Cerebellar nuclear complex (tissue), 1 donor: ENCODE results near the gene SGMS1.

Experiments
- DNase-seq, 2 experiments: peaks; one replicate each; lab custom pipeline; 2025; lab: John Stamatoyannopoulos, UW

SGMS1 gene

DNA sequence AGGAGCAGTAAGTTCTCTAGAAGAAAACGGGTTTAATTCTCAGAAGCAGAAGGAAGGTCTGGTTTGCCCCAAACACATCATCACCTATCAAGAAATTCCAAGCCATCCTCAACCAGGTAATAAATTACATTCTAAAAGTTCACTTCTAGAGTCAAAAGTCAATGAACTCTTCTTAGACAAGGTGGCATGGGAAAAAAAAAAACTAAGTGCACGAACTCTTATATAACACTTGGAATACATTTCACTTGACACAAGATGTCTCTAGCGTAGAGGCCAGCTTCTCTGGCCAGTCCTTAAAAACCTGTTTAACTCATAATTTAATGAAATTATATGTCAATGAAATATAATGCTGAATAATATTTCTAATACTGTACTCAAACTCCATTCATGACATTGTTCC, 200.3 kb downstream of the SGMS1 start:
- DNase-seq, result no peak

DNA sequence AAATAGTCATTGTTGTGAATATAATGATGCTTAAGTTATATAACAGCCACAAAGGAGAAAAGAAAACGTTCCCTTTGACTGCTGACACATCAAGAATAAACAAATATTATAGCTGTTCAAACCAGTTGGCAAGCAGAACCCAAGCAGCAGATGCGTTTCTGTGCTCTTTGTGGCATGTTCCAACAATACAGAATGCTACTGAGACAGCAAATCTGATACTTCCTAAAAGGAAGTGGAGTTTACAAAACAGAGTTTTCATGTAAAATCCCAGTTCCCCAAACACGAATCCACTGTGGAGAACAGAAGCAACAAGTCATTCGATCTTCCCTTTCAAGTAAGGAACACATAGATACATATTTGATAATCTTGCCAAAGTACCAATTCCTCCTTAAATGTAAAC, 201.5 kb downstream of the SGMS1 start:
- DNase-seq, result no peak

DNA sequence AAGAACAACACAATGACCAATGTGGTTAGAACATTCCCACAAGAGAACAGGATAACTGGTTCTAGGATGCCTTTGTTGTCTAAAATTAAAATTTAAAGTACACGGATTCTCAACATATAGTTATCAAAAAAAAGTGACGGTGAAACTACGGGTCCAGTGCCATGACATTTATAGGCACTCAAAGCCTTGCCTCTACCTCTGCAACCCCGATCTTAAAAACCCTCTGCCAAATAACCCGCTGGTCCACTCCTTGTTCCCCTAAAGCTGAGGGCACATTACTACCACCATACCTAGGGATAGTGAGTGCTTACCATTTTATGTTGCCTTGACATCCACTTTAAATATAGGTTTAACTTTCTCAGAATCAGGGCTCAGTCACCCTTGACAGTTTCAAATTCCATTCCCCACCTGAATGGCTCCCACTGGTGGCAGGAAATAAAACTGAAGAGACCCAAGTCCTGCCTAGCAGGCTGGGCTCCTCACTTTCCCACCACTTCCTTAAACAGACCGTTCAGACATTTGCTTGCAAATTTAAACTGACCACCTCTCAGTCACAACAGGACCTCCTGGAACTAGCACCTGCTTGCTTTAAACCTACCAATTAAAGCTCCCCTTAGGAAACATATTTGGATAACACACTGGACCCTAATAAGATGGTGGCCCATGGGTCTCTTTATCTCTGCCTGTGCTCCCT, 202.6 kb downstream of the SGMS1 start:
- DNase-seq, result no peak

DNA sequence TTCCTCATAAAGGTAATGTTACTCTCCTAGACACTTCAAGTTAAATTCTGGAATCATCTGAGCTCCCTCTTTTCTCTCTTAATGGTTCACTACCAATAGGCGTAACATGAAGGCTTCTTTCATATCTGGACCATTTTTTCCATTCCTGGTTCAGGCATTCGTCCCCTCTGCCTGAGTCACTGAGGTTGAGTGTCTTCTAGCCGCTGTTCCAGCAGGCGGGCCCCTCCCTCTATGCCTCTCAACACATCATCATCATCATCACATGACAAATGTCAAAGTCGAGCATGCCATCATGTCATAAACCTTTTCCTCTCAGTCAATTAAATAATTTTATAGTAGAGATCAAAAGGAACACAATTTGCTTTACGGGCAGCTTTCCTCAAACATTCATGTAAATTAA, 203.6 kb downstream of the SGMS1 start:
- no peak for DNase-seq

DNA sequence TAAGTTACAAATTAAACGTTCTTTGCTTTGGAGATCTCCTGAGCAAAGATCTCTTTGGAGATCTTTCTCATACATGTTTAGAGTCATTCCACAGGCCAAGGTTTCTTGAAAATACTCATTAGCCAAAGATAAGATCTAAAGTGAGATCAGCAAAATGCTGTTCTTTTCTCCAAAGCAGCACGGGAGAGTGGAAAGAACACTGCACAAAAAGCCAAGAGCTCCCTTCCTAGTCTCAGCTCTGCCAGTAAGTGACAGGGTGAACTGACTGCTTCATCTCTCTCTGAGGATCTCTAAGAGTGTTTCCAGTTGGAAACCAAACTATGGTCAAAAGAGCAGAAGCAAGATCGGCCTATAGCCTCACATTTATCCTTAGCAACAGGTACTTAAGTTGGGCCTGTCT, 204.0 kb downstream of the SGMS1 start:
- no peak for DNase-seq

DNA sequence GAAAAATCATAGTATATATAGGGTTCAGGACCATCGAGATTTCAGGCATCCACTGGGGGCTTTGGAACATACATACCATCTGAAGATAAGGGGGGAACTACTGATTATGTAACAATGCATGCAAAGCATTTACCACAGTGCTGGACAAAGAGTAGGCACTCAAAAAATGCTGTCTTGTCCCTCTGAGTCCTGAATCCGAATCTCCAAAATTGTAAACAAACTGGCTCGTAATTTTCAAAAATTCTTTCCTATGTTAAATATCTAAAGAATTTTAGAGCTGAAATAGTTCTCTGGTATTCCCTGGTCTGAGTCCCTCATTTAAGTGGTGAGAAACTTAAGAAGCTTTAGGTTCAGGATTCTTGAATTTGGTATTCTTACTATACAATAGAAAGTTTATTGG, 204.7 kb downstream of the SGMS1 start:
- DNase-seq, result no peak

DNA sequence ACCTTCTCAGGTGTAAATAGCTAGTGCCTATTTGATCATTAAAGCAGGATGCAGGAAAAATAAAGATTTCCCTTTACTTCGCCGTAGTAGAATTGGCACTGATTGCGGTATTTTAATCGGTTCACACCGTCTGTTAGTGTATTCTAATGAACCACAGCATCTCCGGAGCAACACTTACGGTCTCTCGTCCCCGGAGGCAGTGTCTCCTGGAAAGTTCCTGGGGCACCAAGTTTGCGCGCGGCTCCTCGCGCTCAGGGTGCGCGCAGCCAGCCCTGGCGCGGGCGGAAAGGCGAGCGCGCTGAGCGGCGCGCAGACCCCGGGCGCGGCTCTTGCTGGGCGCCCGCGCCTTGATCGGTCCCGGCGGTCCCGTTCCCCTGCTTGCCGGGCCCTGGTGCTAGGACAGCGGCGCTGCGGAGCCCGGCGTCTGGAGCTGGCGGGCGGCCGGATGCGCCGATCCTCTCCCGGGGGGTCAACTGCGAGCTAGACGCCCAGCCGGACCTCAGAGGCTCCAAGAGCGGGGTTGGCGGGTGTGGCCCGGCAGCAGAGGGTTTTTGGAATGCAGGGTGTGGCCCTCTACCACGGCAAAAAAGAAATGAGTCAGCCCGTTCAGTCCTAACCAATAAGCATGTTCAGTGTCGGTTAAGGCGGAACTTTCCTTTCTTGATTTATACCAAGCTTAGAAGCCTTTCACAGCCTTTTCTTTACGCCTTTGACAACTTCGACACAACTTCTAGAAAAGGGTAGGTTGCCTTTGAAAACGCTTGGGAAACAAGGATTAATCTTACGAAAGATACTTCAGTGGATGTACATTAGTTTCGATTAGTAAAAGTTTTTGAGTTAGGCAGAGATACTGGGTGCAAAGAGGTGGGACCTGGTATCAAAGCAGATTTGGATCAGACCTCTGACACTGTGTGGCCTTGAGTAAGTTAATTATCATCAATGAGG, 205.6 kb downstream of the SGMS1 start:
- no peak for DNase-seq

DNA sequence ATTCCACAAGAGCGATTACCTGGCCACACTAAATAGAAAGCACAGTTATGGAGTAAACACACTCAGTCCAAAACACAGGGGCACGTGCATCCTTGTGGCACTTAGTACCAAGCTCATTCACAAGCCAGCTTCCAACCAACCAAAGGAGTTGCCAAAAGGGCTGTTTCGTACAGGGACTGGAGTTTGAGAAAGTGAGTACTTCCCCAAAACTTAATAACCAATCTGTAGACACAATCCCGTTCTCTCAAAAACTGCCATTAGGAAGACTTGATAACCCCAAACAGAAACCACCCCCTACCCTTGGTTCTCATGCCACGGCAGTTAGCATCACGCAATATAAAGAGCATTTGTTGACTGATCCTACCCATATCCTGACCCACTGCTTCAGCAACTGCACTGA, 206.3 kb downstream of the SGMS1 start:
- DNase-seq, result no peak

DNA sequence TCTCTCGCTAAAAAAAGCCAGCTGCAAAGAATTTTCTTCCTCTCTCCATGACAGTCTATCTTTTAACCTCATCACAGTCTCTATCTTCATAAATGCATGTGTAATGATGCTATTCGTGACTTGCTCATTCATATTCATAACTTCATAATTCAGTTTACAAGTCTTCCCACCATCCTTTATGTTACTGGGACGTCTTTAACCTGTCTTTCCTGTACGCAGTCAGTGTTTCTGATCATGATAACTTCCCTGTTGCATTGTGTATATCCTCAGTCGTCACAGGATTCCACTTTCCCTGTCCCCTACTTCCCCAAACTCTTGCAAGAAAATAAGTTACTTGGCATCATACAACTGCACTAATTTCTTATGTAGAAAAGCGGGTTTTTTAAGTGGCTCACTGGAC, 206.9 kb downstream of the SGMS1 start:
- DNase-seq, result no peak

DNA sequence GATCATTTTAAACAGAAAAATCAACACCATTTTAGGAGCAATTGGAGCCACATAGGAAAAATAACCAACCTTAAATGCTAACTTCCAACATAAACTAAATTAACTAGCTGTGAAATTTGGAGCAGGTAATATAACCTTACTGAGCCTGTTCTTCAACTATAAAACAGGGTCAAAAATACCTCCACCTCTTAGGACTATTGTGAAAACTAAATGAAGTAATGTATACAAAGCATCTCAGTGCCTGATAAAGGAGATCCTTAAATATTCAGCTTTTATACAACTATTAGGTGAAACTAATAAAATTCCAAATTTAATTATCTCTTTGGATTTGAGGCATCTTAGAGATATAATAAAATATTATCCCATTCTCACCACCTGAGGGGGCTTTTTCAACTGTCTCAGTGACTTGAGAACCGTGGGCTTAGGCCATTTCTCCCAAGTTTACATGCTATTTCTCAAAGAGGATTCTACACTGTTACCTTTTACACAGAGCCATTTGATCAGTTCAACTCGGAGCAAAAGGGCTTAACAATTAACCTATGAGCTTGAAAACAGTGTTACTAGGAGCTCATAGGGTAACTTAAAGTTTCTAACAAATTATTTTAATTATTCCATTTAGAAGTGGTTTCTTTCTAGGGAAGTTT, 207.5 kb downstream of the SGMS1 start:
- DNase-seq, result no peak

DNA sequence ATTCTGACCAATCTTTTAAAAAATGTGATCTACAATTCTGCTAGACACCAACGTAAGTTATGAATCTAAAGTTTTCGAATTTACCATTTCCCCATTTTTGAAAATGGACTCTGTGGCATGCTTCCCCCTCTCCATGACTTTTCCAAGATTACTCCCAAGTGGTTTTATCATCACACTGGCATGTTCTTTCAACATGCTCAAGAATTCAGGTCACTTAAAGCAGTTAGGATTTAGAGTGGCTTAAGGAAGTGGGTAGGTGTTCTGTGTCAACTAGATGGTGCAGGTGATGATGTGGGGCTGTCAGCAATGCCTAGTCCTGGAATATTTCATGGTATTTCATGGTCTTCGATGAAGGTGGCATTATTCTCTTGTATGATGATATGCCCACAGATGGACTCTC, 208.5 kb downstream of the SGMS1 start:
- DNase-seq, result no peak

DNA sequence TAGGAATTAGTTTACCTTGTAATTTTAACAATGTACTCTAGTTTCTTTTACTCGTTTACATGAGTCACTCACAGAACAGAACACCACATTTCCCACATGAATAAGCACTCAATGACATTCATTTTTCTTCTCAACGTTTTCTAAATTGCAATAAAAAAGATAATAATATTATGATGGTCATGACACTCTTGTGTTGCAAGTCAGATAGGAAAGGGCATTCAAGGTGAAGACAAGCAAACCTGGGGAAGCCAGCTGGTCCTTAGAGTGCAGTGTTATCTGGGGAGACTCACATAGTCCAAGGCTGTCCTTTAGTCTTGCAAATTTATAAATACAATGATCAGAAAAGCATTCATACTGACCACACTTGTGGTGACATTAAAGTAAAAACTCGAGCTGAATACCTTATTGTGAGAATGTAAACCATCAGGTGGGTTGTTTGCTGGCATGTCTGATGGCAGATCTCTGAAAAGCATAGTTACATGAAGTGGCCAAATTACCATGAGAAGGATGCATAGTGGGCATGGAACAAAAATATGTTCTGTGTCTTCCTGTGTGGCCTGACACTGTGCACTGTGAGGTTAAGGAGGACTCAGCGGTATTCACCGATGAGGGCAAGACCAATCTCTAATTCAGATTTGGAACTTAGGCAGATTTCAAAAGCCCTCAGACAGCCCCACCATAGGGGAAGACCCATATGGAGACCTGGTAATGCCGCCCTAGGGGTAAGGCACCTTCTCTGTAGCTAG, 213.5 kb downstream of the SGMS1 start:
- DNase-seq, result no peak

DNA sequence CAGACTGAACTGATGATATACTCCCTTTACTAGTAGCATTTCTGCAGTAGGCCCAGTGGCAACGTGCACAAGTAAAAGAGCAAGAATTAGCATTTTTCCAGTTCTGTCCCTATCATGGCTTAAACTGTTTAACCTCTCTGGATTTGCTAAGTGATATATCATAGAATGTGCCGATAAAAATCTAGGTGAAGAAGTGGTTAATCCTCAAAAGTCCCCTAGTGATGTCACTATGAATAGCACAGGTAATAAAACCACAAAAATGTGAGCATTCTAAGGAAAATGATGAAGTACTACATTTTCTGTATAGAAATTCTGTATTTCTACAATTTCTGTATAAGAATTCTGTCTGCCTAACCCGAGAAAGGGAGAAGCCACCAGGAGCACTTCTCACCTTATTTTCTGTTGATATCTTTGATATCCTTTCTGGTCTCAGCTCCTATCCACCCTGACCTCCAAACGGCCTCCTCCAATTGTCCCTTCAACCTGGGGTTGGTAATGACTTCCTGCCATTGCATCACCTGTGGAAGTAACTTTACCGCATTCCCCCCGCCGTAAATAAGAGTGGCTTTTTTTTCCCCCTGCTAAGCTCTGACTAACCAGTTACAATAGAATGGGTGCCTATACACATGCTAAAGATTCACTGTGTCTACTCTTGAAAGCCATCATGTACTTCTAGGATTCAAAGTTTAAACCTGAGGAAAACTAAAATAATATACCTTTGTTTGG, 216.5 kb downstream of the SGMS1 start:
- DNase-seq, result no peak

DNA sequence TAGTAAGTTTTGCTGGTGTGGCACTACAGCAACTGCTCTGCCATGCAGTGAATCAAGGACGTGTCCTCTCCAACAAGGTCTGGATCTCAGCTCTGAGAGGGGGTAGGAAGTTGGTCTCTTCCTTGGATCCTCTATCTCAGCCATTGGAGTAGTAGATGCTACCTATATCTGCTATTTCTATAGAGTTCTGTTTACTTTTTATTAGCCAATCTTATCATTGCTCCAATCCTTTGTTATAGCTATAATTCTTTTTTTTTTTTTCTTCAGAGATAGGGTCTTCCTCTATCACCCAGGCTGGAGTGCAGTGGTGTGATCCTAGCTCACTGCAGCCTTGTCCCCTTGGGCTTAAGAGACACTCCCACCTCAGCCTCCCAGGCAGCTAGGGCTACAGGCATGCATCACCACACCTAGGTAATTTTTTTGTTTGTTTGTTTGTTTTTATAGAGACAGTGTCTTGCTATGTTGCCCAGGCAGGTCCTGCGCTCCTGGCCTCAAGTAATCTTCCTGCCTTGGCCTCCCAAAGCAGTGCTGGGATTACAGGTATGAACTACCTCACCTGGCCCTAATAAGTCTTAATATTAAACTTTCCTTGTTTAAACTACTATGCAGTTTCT, 217.2 kb downstream of the SGMS1 start:
- DNase-seq, result no peak

DNA sequence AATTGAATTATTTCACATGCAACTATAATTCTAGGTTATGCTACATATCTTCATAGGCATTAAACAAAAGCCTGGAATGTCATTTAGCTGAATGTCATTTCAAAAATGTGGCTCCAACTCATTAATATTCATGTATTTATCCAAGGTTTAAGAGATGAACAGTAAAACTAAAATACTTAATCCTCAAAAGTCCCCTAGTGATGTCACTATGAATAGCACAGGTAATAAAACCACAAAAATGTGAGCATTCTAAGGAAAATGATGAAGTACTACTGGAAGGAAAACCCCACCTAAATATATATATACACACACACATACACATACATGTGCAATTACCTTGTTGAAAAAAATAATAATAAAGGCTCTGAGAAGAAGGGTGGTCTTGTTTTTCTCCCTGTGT, 218.0 kb downstream of the SGMS1 start:
- no peak for DNase-seq

DNA sequence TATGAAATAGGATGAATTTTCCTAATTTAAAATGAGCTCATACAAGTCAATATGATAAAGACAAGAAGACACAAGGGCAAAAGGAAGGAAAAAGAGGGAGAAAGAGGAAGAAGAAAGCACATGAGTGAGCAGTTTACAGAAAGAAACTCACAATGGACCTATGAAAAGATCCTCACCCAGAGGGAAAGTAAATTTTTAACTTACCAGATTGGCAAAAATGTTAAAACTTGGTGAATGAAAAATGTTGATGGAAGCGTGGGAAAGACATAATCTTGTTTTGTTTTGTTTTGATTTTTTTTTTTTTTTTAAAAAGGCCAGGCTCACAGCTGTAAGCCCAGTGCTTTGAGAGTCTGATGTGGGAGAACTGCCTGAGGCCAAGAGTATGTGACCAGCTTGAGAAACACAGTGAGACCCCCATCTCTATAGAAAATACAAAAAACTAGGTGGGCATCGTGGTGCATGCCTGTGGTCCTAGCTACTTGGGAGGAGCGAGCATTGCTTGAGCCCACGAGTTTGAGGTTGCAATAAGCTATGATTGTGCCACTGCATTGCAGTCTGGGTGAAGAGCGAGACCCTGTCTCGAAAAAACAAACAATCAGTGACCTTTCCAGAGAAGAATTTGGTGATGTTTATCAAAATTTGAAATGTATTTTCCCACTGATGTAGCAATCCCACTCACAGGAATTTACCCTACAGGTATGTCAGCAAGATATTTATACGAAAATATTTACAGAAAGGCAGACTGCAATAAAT, 219.6 kb downstream of the SGMS1 start:
- no peak for DNase-seq

DNA sequence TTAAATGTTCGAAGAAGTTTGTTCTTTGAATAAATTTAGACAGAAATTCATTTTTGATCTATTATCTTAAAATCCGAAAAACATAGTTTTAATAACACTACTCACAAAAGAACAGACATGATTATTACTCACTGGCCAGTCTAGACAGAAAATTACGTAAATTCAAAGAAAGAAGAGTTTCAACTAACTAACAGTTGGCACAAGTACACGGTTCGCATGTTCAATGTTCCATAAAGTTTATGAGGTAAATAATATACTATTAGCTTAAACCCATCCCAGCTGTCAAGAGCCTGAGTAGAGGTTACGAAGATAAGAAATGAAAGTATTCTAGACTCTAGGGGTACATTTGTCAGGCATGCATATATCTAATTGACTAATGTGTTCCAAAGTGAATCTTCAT, 220.7 kb downstream of the SGMS1 start:
- DNase-seq, result no peak

DNA sequence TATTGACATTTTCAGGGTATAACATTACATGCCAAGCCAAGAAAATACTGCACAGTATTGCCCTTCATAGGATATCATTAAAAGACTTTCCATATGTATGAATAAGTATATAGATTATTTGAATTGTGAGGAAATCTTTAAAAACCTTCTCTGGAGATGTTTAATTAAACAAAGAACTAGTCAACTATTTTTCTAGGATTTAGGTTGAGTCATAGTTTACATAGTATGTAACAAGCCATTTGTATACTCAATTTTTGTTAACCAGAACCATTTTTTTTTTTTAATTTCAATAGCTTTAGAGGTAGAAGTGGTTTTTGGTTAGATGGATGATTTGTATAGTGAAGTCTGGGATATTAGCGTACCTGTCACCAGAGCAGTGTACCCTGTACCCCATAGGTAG, 221.3 kb downstream of the SGMS1 start:
- no peak for DNase-seq

DNA sequence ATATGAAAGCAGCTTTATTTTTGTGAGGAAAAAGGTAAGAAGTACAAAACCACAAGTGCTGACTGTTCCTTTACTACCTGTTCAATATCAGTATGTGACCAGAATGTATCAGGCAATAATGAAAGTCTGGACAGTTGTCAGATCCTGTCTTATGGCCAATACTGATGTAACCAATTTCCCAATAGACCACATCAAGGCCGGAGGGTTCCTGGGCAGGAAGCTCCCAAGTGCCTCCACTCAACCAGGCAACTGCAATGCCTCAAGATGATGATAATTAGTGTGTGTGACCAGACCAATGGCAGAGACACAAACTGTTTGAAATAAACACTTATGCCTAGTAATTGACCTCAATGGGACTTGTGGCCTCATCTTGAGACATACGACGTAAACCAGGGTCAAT, 223.1 kb downstream of the SGMS1 start:
- no peak for DNase-seq

DNA sequence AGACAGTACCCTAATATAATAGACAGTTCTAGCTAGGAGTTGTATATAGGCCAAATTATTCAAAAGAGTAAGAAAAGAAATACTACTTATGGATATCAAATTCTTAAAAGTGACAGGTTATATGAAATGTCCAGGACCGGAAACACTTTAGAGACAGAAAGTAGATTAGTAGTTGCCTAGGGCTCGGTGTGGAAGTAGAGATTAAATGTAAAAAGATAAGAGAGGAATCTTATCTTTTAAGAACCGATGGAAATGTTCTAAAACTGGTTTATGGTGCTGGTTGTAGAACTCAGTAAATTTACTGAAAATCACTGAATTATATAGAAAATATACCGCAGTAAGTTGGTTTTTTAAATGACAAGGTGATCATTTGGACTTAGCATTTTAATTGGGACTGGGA, 224.9 kb downstream of the SGMS1 start:
- no peak for DNase-seq
